Spleen (tissue), 7 donors: Measurements from ENCODE around the gene SNX9.

Source experiments
- POLR2AphosphoS5 ChIP-seq, 3 donors: sonication (generic); formaldehyde crosslinking; IDR thresholded peaks; one replicate each; pipeline ENCODE4 v1.5.1; 2017; ENCODE audit warnings: antibody characterized with exemption in 3 of 3
- TF ChIP-seq, protein P1 (sequence below), 11 experiments: fragments of 200-600 bp in 7 of 11; fragments of 450-650 bp in 4 of 11; sonication (generic) in 4 of 11; IDR thresholded peaks in 8 of 11; conservative IDR thresholded peaks in 3 of 11; 1 replicate in 7 of 11; 2 replicates in 4 of 11; pipeline versions ENCODE4 v1.4.0 to v1.8.0; 2016 to 2021; ENCODE audit warnings: antibody characterized with exemption in 11 of 11, inconsistent platforms in 4 of 11, mild to moderate bottlenecking in 1 of 11
- donor health status: DM: no; HTN: no; CAD: no; lungs with moderate emphysema.
- donor health status: DM: no; HTN: no; CAD: no.
- donor health status: DM: no; HTN: no; CAD: no.

DNA sequence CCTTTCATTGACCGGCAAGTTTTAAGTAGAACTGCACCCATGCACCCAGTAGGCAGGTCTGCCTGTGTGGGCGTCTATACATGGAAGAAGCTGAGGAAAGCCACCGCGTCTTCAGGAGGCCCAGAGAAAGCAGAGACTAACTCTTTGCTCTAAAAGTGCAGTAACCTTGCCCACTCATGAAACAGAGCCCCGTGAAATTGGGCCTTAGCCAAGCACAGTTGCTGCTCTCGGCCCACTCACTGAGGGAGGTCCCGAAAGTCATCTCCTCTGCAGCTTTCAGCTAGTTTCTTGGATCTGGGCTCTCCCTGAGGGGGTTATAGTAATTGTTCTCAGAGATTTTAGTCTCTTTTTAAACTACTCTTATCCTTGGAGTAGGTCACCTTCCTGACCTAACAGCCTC lies 84.6 kb downstream of the SNX9 start:
- TF ChIP-seq, protein P1, sequence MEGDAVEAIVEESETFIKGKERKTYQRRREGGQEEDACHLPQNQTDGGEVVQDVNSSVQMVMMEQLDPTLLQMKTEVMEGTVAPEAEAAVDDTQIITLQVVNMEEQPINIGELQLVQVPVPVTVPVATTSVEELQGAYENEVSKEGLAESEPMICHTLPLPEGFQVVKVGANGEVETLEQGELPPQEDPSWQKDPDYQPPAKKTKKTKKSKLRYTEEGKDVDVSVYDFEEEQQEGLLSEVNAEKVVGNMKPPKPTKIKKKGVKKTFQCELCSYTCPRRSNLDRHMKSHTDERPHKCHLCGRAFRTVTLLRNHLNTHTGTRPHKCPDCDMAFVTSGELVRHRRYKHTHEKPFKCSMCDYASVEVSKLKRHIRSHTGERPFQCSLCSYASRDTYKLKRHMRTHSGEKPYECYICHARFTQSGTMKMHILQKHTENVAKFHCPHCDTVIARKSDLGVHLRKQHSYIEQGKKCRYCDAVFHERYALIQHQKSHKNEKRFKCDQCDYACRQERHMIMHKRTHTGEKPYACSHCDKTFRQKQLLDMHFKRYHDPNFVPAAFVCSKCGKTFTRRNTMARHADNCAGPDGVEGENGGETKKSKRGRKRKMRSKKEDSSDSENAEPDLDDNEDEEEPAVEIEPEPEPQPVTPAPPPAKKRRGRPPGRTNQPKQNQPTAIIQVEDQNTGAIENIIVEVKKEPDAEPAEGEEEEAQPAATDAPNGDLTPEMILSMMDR (IDR thresholded peaks at IDR 0.05 in 8 of 11, conservative IDR thresholded peaks at IDR 0.05 in 3 of 11) = no peak
- TF ChIP-seq POLR2AphosphoS5 (IDR thresholded peaks at IDR 0.05) = no peak
